HCT116 (cell line): ENCODE measurements around the gene ALMS1. TPM values are rescaled to one million over a fixed set of nuclear protein-coding genes. Genes with fewer than 3 reads are reported as not detected.

Source experiments
- ATAC-seq: fragments of 200-7000 bp; cut with Tn5 transposase; 2 replicates; pipeline ENCODE4 v1.9.1; 2020; ENCODE audit warnings: mild to moderate bottlenecking, moderate library complexity
- BruUV-seq: library from RNA; stranded (reverse); fragments of 400-500 nt; replicated peaks from 2 replicates; lab custom pipeline; 2021; lab: Mats Ljungman, UMichigan
- CTCF ChIA-PET: fragments of 300-600 bp; sonication (Branson Sonifier 250); formaldehyde crosslinking; loops from one replicate; lab custom pipeline; 2021; ENCODE audit warnings: antibody characterized with exemption; lab: Charles Lee
- POLR2A ChIA-PET: fragments of 300-600, 350-600 bp; sonication (Branson Sonifier 250); formaldehyde crosslinking; loops from one replicate; lab custom pipeline; 2021; ENCODE audit warnings: antibody characterized with exemption; lab: Charles Lee
- RAD21 ChIA-PET, 2 experiments: fragments of 300-600 bp; sonication (Branson Sonifier 250); formaldehyde crosslinking; loops; one replicate each; lab custom pipeline; 2023; ENCODE audit warnings: low total read pairs in 2 of 2; ENCODE audit not compliant: uncharacterized antibody in 2 of 2, unreplicated experiment in 2 of 2, low non-redundant PET in 1 of 2; lab: Charles Lee
- DNase-seq: peaks from one replicate; pipeline ENCODE4 v3.0.0-alpha.2; 2010; ENCODE audit warnings: low read depth, low spot score
- H2AFZ ChIP-seq: fragments of 200-600 bp; shearing (Covaris generic), sonication (generic); 2 replicates; pipeline ENCODE4 v1.6.1; 2017; ENCODE audit warnings: low read depth, mixed run types, mixed read lengths, antibody characterized with exemption, low read length; ENCODE audit not compliant: poor library complexity, severe bottlenecking
- H3K27ac ChIP-seq: 2 replicates; pipeline ENCODE4 v1.5.1; 2012; ENCODE audit warnings: low read depth, low read length
- H3K27me3 ChIP-seq: fragments of 200-600 bp; sonication (generic); 2 replicates; pipeline ENCODE4 v1.6.1; 2016; ENCODE audit warnings: mixed run types, low read length, mixed read lengths; ENCODE audit not compliant: insufficient read depth
- H3K36me3 ChIP-seq, 2 experiments: fragments of 200-500 bp in 1 of 2; fragments of 200-600 bp in 1 of 2; sonication (Bioruptor generic) in 1 of 2; sonication (generic) in 1 of 2; 2 replicates each; pipeline versions ENCODE4 v1.5.1 to v1.6.1; 2014 to 2016; ENCODE audit warnings: low read length in 2 of 2, inconsistent platforms in 1 of 2, mixed read lengths in 1 of 2, mixed run types in 1 of 2; ENCODE audit not compliant: insufficient read depth in 2 of 2, control insufficient read depth in 1 of 2
- H3K4me1 ChIP-seq, 2 experiments: fragments of 200-600 bp in 1 of 2; sonication (generic) in 1 of 2; 2 replicates each; pipeline versions ENCODE4 v1.5.1 to v1.6.1; 2012 to 2017; ENCODE audit warnings: low read length in 2 of 2, inconsistent platforms in 1 of 2, mild to moderate bottlenecking in 1 of 2, mixed read lengths in 1 of 2, mixed run types in 1 of 2, moderate library complexity in 1 of 2; ENCODE audit not compliant: insufficient read depth in 2 of 2, control insufficient read depth in 1 of 2
- H3K4me2 ChIP-seq: fragments of 200-600 bp; sonication (generic); 2 replicates; pipeline ENCODE4 v1.6.1; 2017; ENCODE audit warnings: mixed run types, low read length, mixed read lengths
- H3K4me3 ChIP-seq, 2 experiments: fragments of 200-600 bp in 1 of 2; sonication (generic) in 1 of 2; replicated peaks in 1 of 2; 2 replicates each; pipeline ENCODE4 v1.5.1; 2011 to 2016; ENCODE audit warnings: low read length in 2 of 2, control low read depth in 1 of 2, low read depth in 1 of 2, mild to moderate bottlenecking in 1 of 2, mixed read lengths in 1 of 2, mixed run types in 1 of 2
- H3K79me2 ChIP-seq: fragments of 200-600 bp; sonication (generic); 2 replicates; pipeline ENCODE4 v1.6.1; 2017; ENCODE audit warnings: mild to moderate bottlenecking, mixed run types, low read length, moderate library complexity, mixed read lengths; ENCODE audit not compliant: insufficient read depth
- H3K9ac ChIP-seq: fragments of 200-600 bp; sonication (generic); 2 replicates; pipeline ENCODE4 v1.6.1; 2016; ENCODE audit warnings: low read length, mixed read lengths
- H3K9me2 ChIP-seq: fragments of 200-600 bp; sonication (generic), shearing (Covaris generic); 2 replicates; pipeline ENCODE4 v1.6.1; 2017; ENCODE audit warnings: mixed run types, mild to moderate bottlenecking, moderate library complexity; ENCODE audit not compliant: insufficient read depth
- H3K9me3 ChIP-seq, 2 experiments: fragments of 200-500 bp in 1 of 2; fragments of 200-600 bp in 1 of 2; sonication (Bioruptor generic) in 1 of 2; sonication (generic) in 1 of 2; 2 replicates each; pipeline ENCODE4 v1.6.1; 2014 to 2017; ENCODE audit warnings: low read length in 2 of 2, mixed read lengths in 2 of 2, inconsistent platforms in 1 of 2, low read depth in 1 of 2, mild to moderate bottlenecking in 1 of 2, mixed run types in 1 of 2, moderate library complexity in 1 of 2; ENCODE audit not compliant: control insufficient read depth in 1 of 2, insufficient read depth in 1 of 2
- H4K20me1 ChIP-seq: fragments of 200-600 bp; sonication (generic), shearing (Covaris generic); 2 replicates; pipeline ENCODE4 v1.6.1; 2017; ENCODE audit warnings: mixed run types, mild to moderate bottlenecking, moderate library complexity; ENCODE audit not compliant: insufficient read depth
- ELF1 ChIP-seq: IDR thresholded peaks from 2 replicates; pipeline ENCODE4 v1.6.1; 2012; ENCODE audit warnings: low read depth, borderline replicate concordance
- EZH2phosphoT487 ChIP-seq: fragments of 200-600 bp; IDR thresholded peaks from 2 replicates; pipeline ENCODE4 v1.6.1; 2018; ENCODE audit warnings: antibody characterized with exemption, borderline replicate concordance
- JUND ChIP-seq: IDR thresholded peaks from 2 replicates; pipeline ENCODE4 v1.6.1; 2012
- POLR2A ChIP-seq: IDR thresholded peaks from 2 replicates; pipeline ENCODE4 v1.7.0; 2011; ENCODE audit warnings: borderline replicate concordance; ENCODE audit not compliant: insufficient read depth, insufficient read length; ENCODE audit errors: extremely low read depth
- SRF ChIP-seq: IDR thresholded peaks from 2 replicates; pipeline ENCODE4 v1.6.1; 2012; ENCODE audit warnings: low read depth
- TCF7L2 ChIP-seq: IDR thresholded peaks from 2 replicates; pipeline ENCODE4 v1.7.0; 2011; ENCODE audit warnings: borderline replicate concordance, inconsistent platforms; ENCODE audit not compliant: insufficient read depth, insufficient read length; ENCODE audit errors: extremely low read depth
- YY1 ChIP-seq: IDR thresholded peaks from 2 replicates; pipeline ENCODE4 v1.6.1; 2011; ENCODE audit warnings: low read length, low read depth, moderate library complexity, mild to moderate bottlenecking; ENCODE audit not compliant: insufficient replicate concordance; ENCODE audit errors: extremely low read depth
- ZFX ChIP-seq: fragments of 450-650 bp; IDR thresholded peaks from 2 replicates; pipeline ENCODE4 v1.6.1; 2017
- ZNF274 ChIP-seq: fragments of 200-500 bp; sonication (Bioruptor generic); IDR thresholded peaks from 2 replicates; pipeline ENCODE4 v1.6.1; 2014; ENCODE audit warnings: mild to moderate bottlenecking, low read depth, low read length, inconsistent platforms
- intact Hi-C: fragments of 100-400 bp; cut with micrococcal nuclease; formaldehyde crosslinking; loops from 2 replicates; pipeline ENCODE4 v1.10.0; 2022
- total RNA-seq: library from RNA; stranded (reverse); gene quantifications from one replicate; pipeline ENCODE4 v1.2.1, GENCODE V29; 2021; ENCODE audit not compliant: unreplicated experiment
- TF ChIP-seq, protein P1 (sequence below), 3 experiments: fragments of 200-600 bp in 1 of 3; sonication (generic) in 1 of 3; IDR thresholded peaks in 2 of 3; conservative IDR thresholded peaks in 1 of 3; 2 replicates each; pipeline ENCODE4 v1.5.1; 2012 to 2017; ENCODE audit warnings: low read depth in 2 of 3, low read length in 2 of 3, antibody characterized with exemption in 1 of 3, borderline replicate concordance in 1 of 3, control low read depth in 1 of 3, mild to moderate bottlenecking in 1 of 3, mixed read lengths in 1 of 3, mixed run types in 1 of 3, moderate library complexity in 1 of 3; ENCODE audit not compliant: insufficient read depth in 1 of 3
- TF ChIP-seq, protein P2 (sequence below): IDR thresholded peaks from 2 replicates; pipeline ENCODE4 v1.6.1; 2011; ENCODE audit warnings: mild to moderate bottlenecking, low read length, moderate library complexity; ENCODE audit not compliant: insufficient replicate concordance; ENCODE audit errors: extremely low read depth
- TF ChIP-seq, protein P3 (sequence below): IDR thresholded peaks from 2 replicates; pipeline ENCODE4 v1.6.1; 2012

The ALMS1 gene
- total RNA-seq, 1 experiment from 2014 or later: 20.5 TPM

DNA sequence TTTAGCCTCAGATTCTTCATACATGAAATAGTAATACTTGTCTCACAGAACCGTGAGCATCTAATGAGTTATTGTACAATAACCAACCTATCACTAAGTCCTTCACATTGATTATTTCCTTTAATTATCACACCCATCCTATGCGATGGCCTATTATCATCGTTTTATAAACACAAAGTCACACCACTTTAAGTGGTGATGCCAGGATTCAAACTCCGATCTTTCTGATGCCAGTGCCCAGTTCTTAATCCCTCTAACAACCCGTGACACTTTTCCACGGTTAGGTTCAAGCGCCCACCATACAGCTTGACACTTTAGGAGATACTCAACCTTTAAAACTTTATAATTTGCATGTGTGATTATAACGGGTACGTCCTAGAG lies 523 bp upstream of the ALMS1 start (continued):
- TF ChIP-seq, protein P1, sequence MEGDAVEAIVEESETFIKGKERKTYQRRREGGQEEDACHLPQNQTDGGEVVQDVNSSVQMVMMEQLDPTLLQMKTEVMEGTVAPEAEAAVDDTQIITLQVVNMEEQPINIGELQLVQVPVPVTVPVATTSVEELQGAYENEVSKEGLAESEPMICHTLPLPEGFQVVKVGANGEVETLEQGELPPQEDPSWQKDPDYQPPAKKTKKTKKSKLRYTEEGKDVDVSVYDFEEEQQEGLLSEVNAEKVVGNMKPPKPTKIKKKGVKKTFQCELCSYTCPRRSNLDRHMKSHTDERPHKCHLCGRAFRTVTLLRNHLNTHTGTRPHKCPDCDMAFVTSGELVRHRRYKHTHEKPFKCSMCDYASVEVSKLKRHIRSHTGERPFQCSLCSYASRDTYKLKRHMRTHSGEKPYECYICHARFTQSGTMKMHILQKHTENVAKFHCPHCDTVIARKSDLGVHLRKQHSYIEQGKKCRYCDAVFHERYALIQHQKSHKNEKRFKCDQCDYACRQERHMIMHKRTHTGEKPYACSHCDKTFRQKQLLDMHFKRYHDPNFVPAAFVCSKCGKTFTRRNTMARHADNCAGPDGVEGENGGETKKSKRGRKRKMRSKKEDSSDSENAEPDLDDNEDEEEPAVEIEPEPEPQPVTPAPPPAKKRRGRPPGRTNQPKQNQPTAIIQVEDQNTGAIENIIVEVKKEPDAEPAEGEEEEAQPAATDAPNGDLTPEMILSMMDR (IDR thresholded peaks at IDR 0.05 in 2 of 3, conservative IDR thresholded peaks at IDR 0.05 in 1 of 3; ENCODE audit: borderline replicate concordance in 1 of 3, insufficient read depth in 1 of 3, low read depth in 2 of 3, low read length in 2 of 3): no peak

DNA sequence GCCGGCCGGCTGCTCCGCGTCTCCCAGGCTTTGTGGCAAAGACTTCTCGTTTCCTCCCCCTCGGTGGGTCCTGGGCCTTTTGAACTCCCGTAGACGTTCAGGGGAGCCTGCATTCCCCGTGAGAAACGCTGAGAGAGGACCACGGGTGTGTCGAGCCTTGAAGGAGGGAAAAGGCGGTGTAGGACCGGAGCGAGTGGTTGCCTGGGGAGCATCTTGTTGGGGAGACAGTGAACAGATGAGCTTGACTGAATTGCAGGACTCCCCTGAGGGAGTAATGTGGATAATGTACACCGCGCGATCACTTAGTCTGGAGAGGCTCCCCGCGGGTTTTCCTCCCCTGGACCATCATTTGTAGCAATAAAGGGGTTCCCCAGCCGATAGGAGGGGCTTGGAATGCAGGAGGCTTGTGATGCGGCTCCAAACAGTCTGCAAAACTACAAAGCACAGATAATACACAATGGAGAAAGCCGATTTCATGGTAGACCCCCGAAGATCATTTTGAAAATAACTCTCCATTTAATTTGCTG lies 769 bp downstream of the ALMS1 start:
- DNase-seq: no peak
- TSS peak; percentile 48 for BruUV-seq
- Histone ChIP-seq H3K9ac (peak overlapping the region; percentile 91), H3K9me2 (no peaks in the 10 kb centered on the region), H3K4me3 (peak overlapping the region; percentile 81 to 95), H3K4me1 (peaks cover 0 to 16% of the 10 kb centered on the region in 2 experiments; a peak in 3 of 4 replicates), H3K4me2 (peak overlapping the region; percentile 87), H3K9me3 (no peaks in the 10 kb centered on the region), H3K36me3 (no peaks in the 10 kb centered on the region), H4K20me1 (no peaks in the 10 kb centered on the region), H2AFZ (no peak overlapping the region), H3K79me2 (peaks cover 29% of the 10 kb centered on the region), H3K27ac (peak overlapping the region; percentile 78), H3K27me3 (peaks cover 11% of the 10 kb centered on the region; the same call in 1 of the 2 replicates)
- ChIA-PET POLR2A (interaction anchor here (1.1 to 1.3 kb wide), 2 partner anchors 27 to 153 kb away, joined by 3 read pairs; partner anchors contain the start of gene PRADC1), CTCF (interaction anchor here (0.7 to 1.3 kb wide), 2 partner anchors 97 to 234 kb away, joined by 3 read pairs; no protein-coding TSS in a partner anchor), RAD21 (no interaction called here)
- intact Hi-C loops: no loop called here
- ATAC-seq: peak; percentile 16
- TF ChIP-seq SRF (no peak), ELF1 (no peak), ZFX (peak; percentile 32), ZNF274 (no peak), EZH2phosphoT487 (no peak), POLR2A (peak; percentile 70), YY1 (no peak), TCF7L2 (peak; percentile 7), JUND (no peak)
- TF ChIP-seq, protein P1 (IDR thresholded peaks at IDR 0.05 in 2 of 3, conservative IDR thresholded peaks at IDR 0.05 in 1 of 3; ENCODE audit: borderline replicate concordance in 1 of 3, insufficient read depth in 1 of 3, low read depth in 2 of 3, low read length in 2 of 3): no peak
- TF ChIP-seq, protein P2, sequence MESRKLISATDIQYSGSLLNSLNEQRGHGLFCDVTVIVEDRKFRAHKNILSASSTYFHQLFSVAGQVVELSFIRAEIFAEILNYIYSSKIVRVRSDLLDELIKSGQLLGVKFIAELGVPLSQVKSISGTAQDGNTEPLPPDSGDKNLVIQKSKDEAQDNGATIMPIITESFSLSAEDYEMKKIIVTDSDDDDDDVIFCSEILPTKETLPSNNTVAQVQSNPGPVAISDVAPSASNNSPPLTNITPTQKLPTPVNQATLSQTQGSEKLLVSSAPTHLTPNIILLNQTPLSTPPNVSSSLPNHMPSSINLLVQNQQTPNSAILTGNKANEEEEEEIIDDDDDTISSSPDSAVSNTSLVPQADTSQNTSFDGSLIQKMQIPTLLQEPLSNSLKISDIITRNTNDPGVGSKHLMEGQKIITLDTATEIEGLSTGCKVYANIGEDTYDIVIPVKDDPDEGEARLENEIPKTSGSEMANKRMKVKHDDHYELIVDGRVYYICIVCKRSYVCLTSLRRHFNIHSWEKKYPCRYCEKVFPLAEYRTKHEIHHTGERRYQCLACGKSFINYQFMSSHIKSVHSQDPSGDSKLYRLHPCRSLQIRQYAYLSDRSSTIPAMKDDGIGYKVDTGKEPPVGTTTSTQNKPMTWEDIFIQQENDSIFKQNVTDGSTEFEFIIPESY: no peak
- TF ChIP-seq, protein P3, sequence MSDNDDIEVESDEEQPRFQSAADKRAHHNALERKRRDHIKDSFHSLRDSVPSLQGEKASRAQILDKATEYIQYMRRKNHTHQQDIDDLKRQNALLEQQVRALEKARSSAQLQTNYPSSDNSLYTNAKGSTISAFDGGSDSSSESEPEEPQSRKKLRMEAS: no peak
